DMS114 treated with DMSO at 0.1 percent for 48 hours (cell line): ENCODE data around the gene RGS7.

ENCODE experiments used
- DNase-seq: peaks from one replicate; lab custom pipeline; 2025; ENCODE audit not compliant: unreplicated experiment; lab: John Stamatoyannopoulos, UW

The RGS7 gene

DNA sequence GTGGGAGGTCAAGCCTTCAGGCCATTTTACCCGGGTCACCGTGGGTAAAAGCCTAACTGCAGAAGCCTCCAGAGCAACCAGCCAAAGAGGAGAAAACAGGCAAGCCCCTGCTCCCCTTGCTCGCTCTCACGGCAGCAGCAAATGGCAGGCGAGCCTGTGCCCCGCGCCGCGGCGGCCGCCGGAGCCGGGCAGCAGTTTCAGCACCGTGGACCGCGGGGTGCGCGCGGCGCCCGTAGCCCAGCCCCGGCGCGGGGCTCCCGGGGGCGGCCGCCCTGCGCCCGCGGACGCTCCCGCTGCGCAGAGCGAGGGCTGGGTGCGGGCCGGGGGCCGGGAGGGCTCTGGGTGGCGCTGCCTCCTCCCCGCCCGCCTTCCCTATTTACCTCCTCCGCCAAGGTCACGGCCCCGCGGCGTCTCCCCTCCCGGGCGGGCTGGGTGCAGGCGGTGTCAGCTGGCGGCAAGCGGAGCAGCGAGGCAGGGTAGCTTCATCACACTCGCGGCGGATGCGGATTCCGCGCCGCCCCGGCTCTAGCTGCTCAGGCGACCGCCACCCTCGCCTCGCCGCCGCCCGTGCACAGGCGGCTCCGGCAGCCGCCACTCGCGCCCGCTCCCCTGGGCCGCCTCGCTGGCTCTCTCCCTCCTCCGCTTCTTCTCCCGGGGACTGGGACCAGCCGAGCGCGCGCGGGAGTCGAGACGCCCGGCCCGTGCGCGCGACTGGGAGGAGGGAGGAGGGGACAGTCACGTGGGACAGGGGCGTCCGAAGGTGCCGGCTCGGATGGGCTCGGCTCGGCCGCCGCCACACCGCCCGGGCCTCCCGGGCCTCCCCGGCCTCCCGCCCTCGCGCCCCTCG, at the start of gene RGS7:
TSS of gene RGS7 (minus strand) at position 687 of the 847 bp plus-strand sequence.
- no peak for DNase-seq

DNA sequence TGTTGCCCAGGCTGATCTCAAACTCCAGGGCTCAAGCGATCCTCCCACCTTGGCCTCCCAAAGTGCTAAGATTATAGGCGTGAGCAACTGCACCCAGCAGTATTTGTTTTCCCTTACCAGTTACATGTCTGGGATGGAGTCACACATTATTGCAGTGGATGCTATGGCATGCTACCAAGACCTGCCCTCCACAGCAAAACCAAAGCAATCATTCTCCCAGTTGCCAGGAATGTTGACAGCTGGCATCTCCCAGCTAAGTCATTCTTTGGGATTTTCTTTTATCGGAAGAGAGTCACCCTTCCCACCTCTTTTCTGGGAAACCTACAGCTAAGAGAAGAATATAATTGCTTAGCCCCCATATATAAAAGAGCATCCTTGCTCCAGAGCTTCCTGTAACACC, 49.4 kb upstream of the RGS7 start:
- DNase-seq: no peak

GRCh38 chr1:241401156-241401555, 44.2 kb upstream of the RGS7 start:
- no peak for DNase-seq

DNA sequence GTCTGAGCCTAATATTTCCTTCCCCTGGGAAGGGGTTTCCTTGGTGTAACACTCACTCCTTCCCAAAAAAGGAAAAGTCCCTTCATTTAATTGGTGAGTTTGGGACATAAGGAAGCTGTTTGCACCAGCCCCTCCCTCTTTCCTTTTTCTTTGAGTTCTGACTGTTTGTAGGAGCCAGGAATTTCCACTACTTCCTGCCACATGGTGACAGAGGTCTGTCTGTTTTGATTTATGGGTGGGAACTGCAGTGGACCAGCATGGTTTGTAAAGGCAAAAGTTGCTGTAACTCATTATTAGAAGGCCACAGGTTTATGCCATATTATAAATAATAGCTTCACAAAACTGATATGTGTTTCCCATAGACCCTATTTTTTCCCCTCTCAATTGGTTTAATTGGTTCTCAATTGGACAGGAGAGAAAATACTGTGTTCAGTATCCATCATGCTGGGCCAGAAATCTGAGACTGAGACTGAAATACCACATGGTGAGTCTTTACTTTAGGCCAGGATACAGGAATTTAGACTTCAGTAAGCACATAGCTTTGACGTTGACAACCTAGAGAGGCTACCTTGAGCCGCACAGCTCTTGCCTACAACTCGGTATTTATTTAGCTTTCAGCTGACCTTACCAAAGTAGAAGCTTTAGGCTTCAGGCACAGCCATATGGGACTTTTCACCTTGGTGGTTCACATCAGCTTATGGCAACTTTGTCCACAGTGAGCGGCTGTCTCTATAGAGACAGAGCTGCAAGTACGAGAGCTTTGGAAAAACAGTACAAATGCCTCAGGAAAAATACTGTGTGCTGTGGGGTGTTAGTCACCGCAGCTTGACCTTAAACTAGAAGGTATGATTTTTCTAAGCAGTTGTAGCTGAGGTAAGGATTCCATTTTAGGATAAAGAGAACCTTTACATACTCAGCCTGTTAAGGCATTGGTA, 40.0 kb upstream of the RGS7 start:
- DNase-seq: no peak

GRCh38 chr1:241391926-241392710, 35.1 kb upstream of the RGS7 start:
- no peak for DNase-seq

DNA sequence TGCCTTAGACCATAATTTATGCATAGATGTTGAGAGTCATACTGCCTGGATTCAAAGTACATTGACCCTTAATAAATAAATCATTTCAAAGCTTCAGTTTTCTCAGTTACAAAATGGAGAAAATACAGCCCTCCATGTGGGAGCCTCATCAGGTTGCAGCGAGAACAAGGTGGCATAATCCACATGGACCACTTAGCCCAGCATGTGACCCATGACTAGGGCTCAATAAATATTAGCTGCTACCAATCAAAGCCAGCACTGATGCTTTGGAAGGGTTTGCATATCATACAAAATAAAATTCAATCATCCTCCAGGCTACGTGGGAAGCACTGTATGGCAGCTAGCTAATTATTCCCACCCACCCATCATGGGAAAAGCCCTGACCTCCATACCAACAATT, 33.5 kb upstream of the RGS7 start:
- no peak for DNase-seq

DNA sequence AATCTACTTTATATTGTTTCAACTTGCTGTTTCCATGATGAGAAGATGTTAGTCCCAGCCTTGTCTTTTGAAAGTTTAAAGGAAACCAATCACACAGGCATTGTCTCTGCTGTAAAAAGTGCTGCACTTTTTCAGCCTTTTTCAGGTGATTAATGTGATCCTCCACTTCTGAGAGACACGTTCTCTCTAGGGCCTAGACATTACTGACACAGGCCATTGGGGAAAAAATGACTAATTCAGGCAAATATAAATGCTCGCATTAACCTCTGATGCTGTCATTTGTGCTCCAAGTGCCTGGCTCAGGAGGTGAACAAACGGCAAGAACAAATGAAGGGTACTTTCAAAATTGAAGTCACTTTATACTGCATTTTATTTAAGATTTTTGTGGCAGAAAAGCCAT, 32.4 kb upstream of the RGS7 start:
- DNase-seq: no peak

GRCh38 chr1:241387216-241387615, 30.2 kb upstream of the RGS7 start:
- DNase-seq: no peak

- DNase-seq: no peak
Measured at GRCh38 chr1:241376701-241377100, 19.7 kb upstream of the RGS7 start.

GRCh38 chr1:241375886-241376285, 18.9 kb upstream of the RGS7 start:
- no peak for DNase-seq

DNA sequence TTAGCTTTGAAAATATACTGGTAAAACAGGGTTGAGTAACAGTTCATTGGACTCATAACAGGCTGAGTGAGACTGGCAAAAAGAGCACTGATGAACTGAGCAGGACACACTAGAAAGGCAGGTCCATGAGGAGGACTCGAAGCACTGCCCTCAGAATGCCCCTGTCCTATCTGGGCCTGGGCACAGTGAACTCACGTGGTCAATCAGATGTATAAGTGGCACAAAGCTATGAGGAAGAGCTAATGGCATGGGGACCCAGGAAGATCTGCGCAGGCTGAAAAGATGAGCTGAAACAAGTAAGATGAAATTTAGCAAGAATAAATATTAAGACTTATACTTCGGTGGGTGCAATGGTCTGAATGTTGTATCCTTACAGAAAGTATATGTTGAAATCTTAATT, 9.2 kb upstream of the RGS7 start:
- no peak for DNase-seq

DNA sequence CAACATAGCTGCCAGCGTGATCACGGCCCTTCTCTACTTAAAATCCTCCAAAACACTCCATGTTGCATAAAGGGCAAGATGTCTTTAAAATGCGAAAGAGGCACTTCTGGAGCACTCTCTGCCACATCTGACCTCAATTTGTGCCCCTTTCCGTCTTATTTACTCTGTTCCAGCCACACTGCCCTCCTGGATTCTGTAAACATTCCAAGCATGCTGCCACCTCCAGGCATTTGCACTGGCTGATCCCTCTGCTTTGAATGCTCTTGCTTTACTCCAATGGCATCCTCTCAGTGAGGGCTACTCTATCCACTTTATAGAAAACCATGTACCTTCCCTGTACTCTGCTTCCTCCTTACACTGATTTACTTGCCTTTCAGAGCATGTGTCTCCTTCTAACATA, 5.3 kb upstream of the RGS7 start:
- DNase-seq: no peak

- no peak for DNase-seq
Measured at GRCh38 chr1:241357366-241358340, 648 bp upstream of the RGS7 start.

- no peak for DNase-seq
Measured at GRCh38 chr1:241356187-241356518, 852 bp downstream of the RGS7 start.

DNA sequence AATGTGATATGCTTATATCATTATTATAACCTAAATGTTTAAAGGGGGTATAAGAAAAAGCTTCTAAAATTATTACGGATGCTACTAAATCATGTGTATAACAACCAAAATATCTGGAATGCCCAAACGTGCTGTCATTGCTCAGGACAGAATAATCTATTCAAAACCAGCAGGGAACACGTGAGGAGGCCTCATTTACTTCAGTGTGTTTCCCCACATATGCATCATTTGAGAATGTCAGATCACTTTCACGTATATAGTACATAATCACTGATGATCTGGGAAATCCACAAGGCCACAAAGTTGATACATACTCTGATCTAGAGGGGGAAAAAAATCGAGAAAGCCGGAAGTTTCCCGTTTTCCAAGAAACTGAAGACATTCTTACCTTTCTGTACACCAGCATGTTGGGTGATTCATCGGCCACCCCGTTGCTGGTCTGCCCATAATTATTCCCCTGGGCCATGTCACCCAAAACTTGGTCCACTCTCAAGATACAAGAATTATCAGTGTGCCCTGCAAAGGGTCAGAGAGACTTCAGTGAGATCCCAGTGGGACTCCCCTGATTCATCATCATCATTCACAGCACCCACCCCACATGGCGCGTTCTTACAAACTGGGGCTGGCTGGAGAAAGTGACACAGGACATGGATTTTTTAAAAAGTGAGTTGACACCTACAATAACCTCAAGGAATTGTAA, 1.5 kb downstream of the RGS7 start:
- no peak for DNase-seq

DNA sequence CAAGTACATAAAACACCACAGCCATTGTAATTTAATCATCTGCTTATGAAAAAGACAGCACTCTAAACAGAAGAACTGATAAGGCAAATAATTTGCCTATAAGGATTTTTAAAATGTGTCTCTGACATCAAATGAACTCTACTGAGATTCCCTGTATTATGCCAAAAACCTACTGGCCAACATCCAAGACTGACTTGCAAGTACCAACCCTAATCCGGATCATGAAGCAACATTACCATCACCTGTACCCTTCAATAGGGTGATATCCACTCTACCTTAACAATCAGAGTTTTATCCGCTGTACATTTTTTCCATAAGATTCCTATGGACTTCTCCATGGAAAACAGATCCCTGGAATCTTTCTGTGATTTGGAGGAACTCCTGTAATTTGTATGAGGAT, 4.6 kb downstream of the RGS7 start:
- DNase-seq: no peak

GRCh38 chr1:241351841-241352240, 5.2 kb downstream of the RGS7 start:
- no peak for DNase-seq

GRCh38 chr1:241343956-241344355, 13.0 kb downstream of the RGS7 start:
- no peak for DNase-seq

- DNase-seq: no peak
Measured at GRCh38 chr1:241336335-241336734, 20.7 kb downstream of the RGS7 start.

DNA sequence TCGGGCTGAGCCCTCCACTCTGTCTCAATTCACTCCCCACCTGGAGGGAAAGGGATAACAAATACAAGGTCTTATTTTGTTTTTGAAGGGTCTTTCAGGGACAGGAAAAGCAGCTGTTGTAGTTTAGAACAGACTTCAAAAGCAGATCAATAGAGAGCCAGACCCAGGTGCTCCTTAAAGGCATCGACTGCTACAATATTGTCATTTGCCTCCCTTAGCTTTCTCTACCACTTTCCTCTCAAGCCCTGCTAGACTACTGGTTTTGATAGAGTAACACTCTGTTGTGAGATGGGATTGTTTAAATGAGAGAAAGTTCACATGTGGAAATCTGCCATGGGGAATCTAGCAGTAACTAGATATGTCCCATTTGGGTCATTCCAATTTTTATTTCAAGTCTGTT, 24.0 kb downstream of the RGS7 start:
- no peak for DNase-seq
